Ascending aorta (tissue), 2 donors: Measurements from ENCODE around the gene CRYBB1. TPM values are rescaled to one million over a fixed set of nuclear protein-coding genes. Genes with fewer than 3 reads are reported as not detected.

Source experiments
- DNase-seq, 2 donors: peaks; one replicate each; pipeline ENCODE4 v3.0.0-alpha.2; 2019; ENCODE audit warnings: low spot score in 2 of 2
- H3K27ac ChIP-seq, 2 donors: fragments of 200-600 bp; sonication (generic); one replicate each; pipeline ENCODE4 v1.5.1; 2016 to 2017; ENCODE audit warnings: mild to moderate bottlenecking in 1 of 2
- H3K27me3 ChIP-seq: fragments of 200-600 bp; sonication (generic); one replicate; pipeline ENCODE4 v1.5.1; 2017
- H3K36me3 ChIP-seq, 2 donors: fragments of 200-600 bp; sonication (generic); one replicate each; pipeline ENCODE4 v1.5.1; 2016
- H3K4me1 ChIP-seq, 2 donors: fragments of 200-600 bp; sonication (generic); one replicate each; pipeline ENCODE4 v1.5.1; 2016 to 2017; ENCODE audit warnings: mild to moderate bottlenecking in 1 of 2
- H3K4me3 ChIP-seq, 2 donors: fragments of 200-600 bp; sonication (generic); one replicate each; pipeline ENCODE4 v1.5.1; 2016 to 2017; ENCODE audit warnings: mild to moderate bottlenecking in 1 of 2
- H3K9me3 ChIP-seq, 2 donors: fragments of 200-600 bp; sonication (generic); one replicate each; pipeline ENCODE4 v1.5.1; 2016
- CTCF ChIP-seq, 3 experiments: fragments of 200-600 bp in 2 of 3; fragments of 450-650 bp in 1 of 3; sonication (generic) in 2 of 3; IDR thresholded peaks; one replicate each; pipeline ENCODE4 v1.5.1; 2016 to 2019; ENCODE audit warnings: antibody characterized with exemption in 3 of 3, mild to moderate bottlenecking in 1 of 3, moderate library complexity in 1 of 3
- intact Hi-C: fragments of 100-400 bp; cut with DNase I; formaldehyde crosslinking; loops from one replicate; pipeline ENCODE4 v1.15.1; 2023
- total RNA-seq: library from RNA; depleted of rRNA; stranded (reverse); fragments of >200 nt; gene quantifications from one replicate; pipeline ENCODE4 v1.1.0, GENCODE V29; 2016

The CRYBB1 gene
- total RNA-seq, 1 donor from 2014 or later, result 7.3 TPM

DNA sequence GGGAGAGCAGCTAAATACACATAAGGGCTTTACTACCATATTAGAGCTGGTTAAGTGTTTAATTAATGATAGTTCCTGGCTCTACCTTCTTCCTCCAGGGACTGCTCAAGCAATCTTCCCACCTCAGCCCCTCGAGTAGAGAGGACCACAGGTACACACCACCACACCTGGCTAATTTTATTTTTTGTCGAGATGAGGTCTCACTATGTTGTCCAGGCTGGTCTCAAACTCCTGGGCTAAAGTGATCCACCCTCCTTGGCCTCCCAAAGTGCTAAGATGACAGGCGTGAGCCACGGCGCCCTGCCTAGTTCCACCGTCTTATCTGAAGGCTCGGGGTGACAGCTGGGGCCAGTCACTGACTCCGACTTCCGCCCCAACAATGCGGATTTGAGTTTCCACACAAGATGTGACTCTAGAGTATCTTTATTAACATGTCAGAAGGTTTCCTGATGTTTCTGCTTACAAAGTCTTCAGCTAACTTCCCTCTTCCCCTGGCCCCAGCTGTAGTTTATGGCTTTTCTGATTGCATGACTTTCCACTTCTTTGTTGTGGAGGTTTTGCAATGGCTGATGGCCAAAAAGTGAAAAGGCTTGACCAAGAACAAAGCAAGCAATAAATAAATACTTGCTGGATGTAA, 44.7 kb downstream of the CRYBB1 start:
- no peak overlapping the region for H3K27ac ChIP-seq
- H3K4me3 ChIP-seq, result no peak overlapping the region
- peak; percentile 22 to 69 for DNase-seq
- no peak for TF ChIP-seq CTCF (IDR thresholded peaks at IDR 0.05)
- H3K4me1 ChIP-seq, result no peaks in the 10 kb centered on the region
- no peaks in the 10 kb centered on the region for H3K27me3 ChIP-seq
- H3K9me3 ChIP-seq, result no peaks in the 10 kb centered on the region
- no peaks in the 10 kb centered on the region for H3K36me3 ChIP-seq
- intact Hi-C loops, result no loop called here

DNA sequence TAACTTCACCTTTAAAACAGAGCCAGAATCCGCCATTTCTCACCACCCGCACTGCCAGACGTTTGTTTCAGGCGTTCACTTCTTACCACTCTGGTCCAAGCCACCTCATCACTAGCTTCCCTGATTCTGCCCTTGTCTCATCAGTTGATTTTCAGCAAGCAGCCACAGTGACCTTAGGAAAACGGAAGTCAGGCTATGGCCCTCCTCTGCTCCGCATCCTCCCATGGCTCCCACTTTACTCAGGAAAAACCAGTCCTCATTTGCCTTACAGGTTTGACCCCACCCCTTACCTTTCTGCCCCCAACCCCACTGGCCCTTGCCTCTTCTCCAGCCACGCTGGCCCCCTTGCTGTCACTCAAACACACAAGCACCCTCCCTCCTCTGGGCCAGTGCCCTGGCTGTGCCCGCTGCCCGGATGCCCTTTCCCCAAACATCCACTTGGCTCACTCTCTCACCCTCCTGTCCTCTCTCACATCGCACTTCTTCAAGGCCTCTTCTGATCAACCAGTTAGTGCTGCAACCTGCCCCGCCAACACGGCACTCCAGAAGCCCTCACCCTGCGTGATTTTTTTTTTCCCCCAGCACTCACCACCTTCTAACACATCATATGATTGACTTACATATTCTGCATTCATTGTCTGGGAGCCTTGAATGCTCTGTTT, 46.8 kb downstream of the CRYBB1 start:
- Histone ChIP-seq H3K9me3 (no peaks in the 10 kb centered on the region), H3K27ac (no peak overlapping the region), H3K36me3 (no peaks in the 10 kb centered on the region), H3K4me3 (no peak overlapping the region), H3K4me1 (no peaks in the 10 kb centered on the region), H3K27me3 (no peaks in the 10 kb centered on the region)
- intact Hi-C loops, result no loop called here
- no peak for TF ChIP-seq CTCF (IDR thresholded peaks at IDR 0.05)
- no peak for DNase-seq

DNA sequence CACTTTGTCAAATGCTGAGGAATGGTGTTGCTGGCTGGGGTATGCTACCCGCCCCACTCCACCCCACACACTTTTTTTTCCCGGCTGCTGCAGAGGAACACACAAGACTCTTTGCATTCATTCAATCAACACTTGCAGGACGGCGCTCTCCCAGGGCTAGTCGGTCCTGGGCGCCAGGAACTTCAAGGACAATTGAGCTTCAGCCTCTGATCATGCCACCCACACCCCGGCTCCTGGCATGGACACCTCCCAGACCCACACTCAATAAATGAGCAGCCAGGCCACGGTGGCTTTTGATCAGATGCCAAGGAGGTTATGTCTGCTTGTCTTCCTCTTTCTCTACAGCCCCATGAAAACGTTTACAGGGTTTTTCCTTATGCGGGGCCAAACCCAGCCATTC, 47.7 kb downstream of the CRYBB1 start:
- H3K4me3 ChIP-seq, result no peak overlapping the region
- H3K9me3 ChIP-seq, result no peaks in the 10 kb centered on the region
- H3K27ac ChIP-seq, result no peak overlapping the region
- no peaks in the 10 kb centered on the region for H3K4me1 ChIP-seq
- DNase-seq, result no peak
- H3K27me3 ChIP-seq, result no peaks in the 10 kb centered on the region
- no peak for TF ChIP-seq CTCF (IDR thresholded peaks at IDR 0.05)
- intact Hi-C loops, result no loop called here
- peaks cover 0 to 1% of the 10 kb centered on the region in 2 donors for H3K36me3 ChIP-seq

GRCh38 chr22:26568207-26568706, 49.6 kb downstream of the CRYBB1 start:
- Histone ChIP-seq H3K36me3 (peaks cover 0 to 5% of the 10 kb centered on the region in 2 donors), H3K27ac (no peak overlapping the region), H3K4me1 (no peaks in the 10 kb centered on the region), H3K9me3 (no peaks in the 10 kb centered on the region), H3K27me3 (no peaks in the 10 kb centered on the region), H3K4me3 (no peak overlapping the region)
- TF ChIP-seq CTCF (IDR thresholded peaks at IDR 0.05), result no peak
- intact Hi-C loops, result no loop called here
- DNase-seq, result no peak

DNA sequence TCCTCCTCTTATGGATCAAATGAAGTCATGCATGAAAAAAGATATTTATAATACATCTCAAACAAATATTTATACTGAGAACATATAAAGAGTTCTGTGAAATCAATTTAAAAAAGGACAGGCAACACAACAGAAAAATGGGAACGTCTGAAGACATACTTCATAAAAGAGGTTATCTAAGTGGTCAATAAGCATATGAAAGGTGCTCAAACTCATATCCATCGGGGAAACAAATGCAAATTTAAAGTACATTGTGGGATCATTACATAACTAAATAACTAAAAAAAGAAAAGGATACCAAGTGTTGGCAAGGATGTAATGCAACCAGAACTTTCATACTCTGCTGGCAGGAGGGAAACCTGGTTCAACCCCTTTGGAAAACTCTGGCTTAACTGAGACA, 50.2 kb downstream of the CRYBB1 start:
- no peak for DNase-seq
- Histone ChIP-seq H3K27ac (no peak overlapping the region), H3K4me1 (no peaks in the 10 kb centered on the region), H3K4me3 (no peak overlapping the region), H3K9me3 (no peaks in the 10 kb centered on the region), H3K27me3 (no peaks in the 10 kb centered on the region), H3K36me3 (peaks cover 0 to 5% of the 10 kb centered on the region in 2 donors)
- intact Hi-C loops, result no loop called here
- no peak for TF ChIP-seq CTCF (IDR thresholded peaks at IDR 0.05)
